ENCODE data around the gene GPHN. TPM values are rescaled to one million over a fixed set of nuclear protein-coding genes. Genes with fewer than 3 reads are reported as not detected.

GPHN gene
- total and polyA plus RNA-seq, 2 of the 8 experiments (the other 6 are each of a cell fraction or from before 2014, with no cell fraction given): 6.0 to 16.0 TPM

GRCh38 chr14:66638689-66639088 is 130.7 kb downstream of the GPHN start:
- no peaks in the 10 kb centered on the region for H3K27me3 ChIP-seq (replicated peaks in 1 of 4; ENCODE audit: control insufficient read depth in 3 of 4, extremely low read depth in 1 of 4, insufficient read depth in 3 of 4, low read length in 3 of 4)
- no peak overlapping the region for H2BK5ac ChIP-seq (ENCODE audit: low read depth, low read length)
- FAIRE-seq: no peak
- no peak overlapping the region for H2AFZ ChIP-seq (ENCODE audit: low read length)
- no peaks in the 10 kb centered on the region; the same call in 1 of the 2 replicates for H3K79me1 ChIP-seq (ENCODE audit: low read depth, low read length)
- no peak overlapping the region for H2BK120ac ChIP-seq (replicated peaks; ENCODE audit: low read depth, low read length)
- H3K4me1 ChIP-seq (replicated peaks in 1 of 4; ENCODE audit: control insufficient read depth in 3 of 4, insufficient read depth in 4 of 4, low read length in 3 of 4): no peaks in the 10 kb centered on the region
- H3K14ac ChIP-seq (ENCODE audit: insufficient read length): no peak overlapping the region
- 91% methylated on average over 2 of the region's 2 CpGs; no CpG with 5 or more reads in 1 of the 2 experiments for WGBS, 2 experiments (ENCODE audit: extremely low coverage in 1 of 2, insufficient coverage in 1 of 2, insufficient read length in 1 of 2, insufficient replicate concordance in 2 of 2, low coverage in 1 of 2, low lambda C conversion rate in 2 of 2, missing lambda C conversion rate in 1 of 2)
- no peak overlapping the region for H4K5ac ChIP-seq (ENCODE audit: insufficient read length, low read depth, low read length)
- H3K36me3 ChIP-seq (ENCODE audit: control insufficient read depth in 2 of 4, insufficient read depth in 4 of 4, low read length in 3 of 4): no peaks in the 10 kb centered on the region; a peak in 1 of 8 replicates
- H2BK20ac ChIP-seq (ENCODE audit: low read length): no peak overlapping the region
- DNase-seq (ENCODE audit: low read depth in 1 of 2, low spot score in 2 of 2): no peak
- no peak overlapping the region for H3K4me2 ChIP-seq (ENCODE audit: insufficient read depth in 1 of 2, low read depth in 2 of 2, low read length in 2 of 2)
- no peak overlapping the region for H3K27ac ChIP-seq (ENCODE audit: low read depth, low read length)
- no peak overlapping the region for H3K56ac ChIP-seq (replicated peaks; ENCODE audit: insufficient read length, low read depth, low read length)
- H4K20me1 ChIP-seq (replicated peaks in 1 of 2; ENCODE audit: control insufficient read depth in 1 of 2, insufficient read depth in 2 of 2, low read length in 2 of 2): no peaks in the 10 kb centered on the region
- H3K9me3 ChIP-seq (ENCODE audit: insufficient read depth in 2 of 2, low read depth in 1 of 2, low read length in 1 of 2): no peaks in the 10 kb centered on the region
- H2BK12ac ChIP-seq (ENCODE audit: low read depth, low read length): no peak overlapping the region
- H3K4ac ChIP-seq (replicated peaks; ENCODE audit: insufficient read length, low read depth, low read length): no peak overlapping the region
- TF ChIP-seq JUND (IDR thresholded peaks at IDR 0.05; ENCODE audit: low read length) (no peak), GABPA (IDR thresholded peaks at IDR 0.05; ENCODE audit: borderline replicate concordance, insufficient read depth, low read length) (no peak), CHD2 (IDR thresholded peaks at IDR 0.05; ENCODE audit: low read length) (no peak), CBX8 (IDR thresholded peaks at IDR 0.05; ENCODE audit: borderline replicate concordance, low read depth, low read length) (no peak), YY1 (IDR thresholded peaks at IDR 0.05; ENCODE audit: low read depth, low read length) (no peak), SP4 (IDR thresholded peaks at IDR 0.05; ENCODE audit: low read length) (no peak), CTBP2 (IDR thresholded peaks at IDR 0.05; ENCODE audit: borderline replicate concordance, insufficient read depth, insufficient read length, low read length) (no peak), SP1 (IDR thresholded peaks at IDR 0.05; ENCODE audit: low read depth, low read length) (no peak), BRCA1 (IDR thresholded peaks at IDR 0.05; ENCODE audit: low read depth, low read length) (no peak), POU5F1 (IDR thresholded peaks at IDR 0.05; ENCODE audit: low read depth, low read length) (no peak), RAD21 (IDR thresholded peaks at IDR 0.05 in 1 of 2, conservative IDR thresholded peaks at IDR 0.05 in 1 of 2; ENCODE audit: low read depth in 2 of 2, low read length in 2 of 2) (no peak), SAP30 (IDR thresholded peaks at IDR 0.05; ENCODE audit: insufficient read depth, insufficient replicate concordance, low read length) (no peak), EP300 (IDR thresholded peaks at IDR 0.05; ENCODE audit: borderline replicate concordance in 1 of 2, low read depth in 2 of 2, low read length in 2 of 2) (no peak)
- H3K9ac ChIP-seq (replicated peaks in 1 of 4; ENCODE audit: extremely low read depth in 1 of 4, low read depth in 3 of 4, low read length in 3 of 4): no peak overlapping the region
- no peak overlapping the region for H3K23ac ChIP-seq (ENCODE audit: insufficient read length)
- no peak overlapping the region for H2BK15ac ChIP-seq (ENCODE audit: low read length)
- H3K18ac ChIP-seq (ENCODE audit: extremely low read depth, low read length): no peak overlapping the region
- H3K79me2 ChIP-seq (ENCODE audit: control insufficient read depth in 1 of 2, insufficient read depth in 2 of 2, low read length in 2 of 2): peaks cover 0 to 10% of the 10 kb centered on the region in 2 experiments; a peak in 3 of 4 replicates
- H4K91ac ChIP-seq (replicated peaks; ENCODE audit: insufficient read length, low read length): no peak overlapping the region
- H2AK5ac ChIP-seq (ENCODE audit: low read depth, low read length): no peak overlapping the region
- no peak overlapping the region for H3K4me3 ChIP-seq (ENCODE audit: extremely low read depth in 1 of 4, insufficient read depth in 2 of 4, low read depth in 3 of 4, low read length in 4 of 4)
- ChIA-PET POLR2A (ENCODE audit: partially characterized antibody) (interaction anchor here (1.1 kb wide), 1 partner anchor 12 kb away, joined by 3 read pairs; no protein-coding TSS in a partner anchor), CTCF (ENCODE audit: partially characterized antibody) (interaction anchor here (1.6 kb wide), 1 partner anchor 15 kb away, joined by 6 read pairs; no protein-coding TSS in a partner anchor)
- no peaks in the 10 kb centered on the region for H3K23me2 ChIP-seq (ENCODE audit: low read depth, low read length)
- H4K8ac ChIP-seq (ENCODE audit: extremely low read depth, insufficient read depth, low read length): no peak overlapping the region

Measured in H1 (cell line).